HCT116 (cell line): Measurements from ENCODE around the gene LSAMP. TPM values are rescaled to one million over a fixed set of nuclear protein-coding genes. Genes with fewer than 3 reads are reported as not detected.

Experiments used
- ATAC-seq: fragments of 200-7000 bp; cut with Tn5 transposase; 2 replicates; pipeline ENCODE4 v1.9.1; 2020; ENCODE audit warnings: mild to moderate bottlenecking, moderate library complexity
- BruUV-seq: library from RNA; stranded (reverse); fragments of 400-500 nt; replicated peaks from 2 replicates; lab custom pipeline; 2021; lab: Mats Ljungman, UMichigan
- CTCF ChIA-PET: fragments of 300-600 bp; sonication (Branson Sonifier 250); formaldehyde crosslinking; loops from one replicate; lab custom pipeline; 2021; ENCODE audit warnings: antibody characterized with exemption; lab: Charles Lee
- POLR2A ChIA-PET: fragments of 300-600, 350-600 bp; sonication (Branson Sonifier 250); formaldehyde crosslinking; loops from one replicate; lab custom pipeline; 2021; ENCODE audit warnings: antibody characterized with exemption; lab: Charles Lee
- RAD21 ChIA-PET, 2 experiments: fragments of 300-600 bp; sonication (Branson Sonifier 250); formaldehyde crosslinking; loops; one replicate each; lab custom pipeline; 2023; ENCODE audit warnings: low total read pairs in 2 of 2; ENCODE audit not compliant: uncharacterized antibody in 2 of 2, unreplicated experiment in 2 of 2, low non-redundant PET in 1 of 2; lab: Charles Lee
- DNase-seq: peaks from one replicate; pipeline ENCODE4 v3.0.0-alpha.2; 2010; ENCODE audit warnings: low read depth, low spot score
- H2AFZ ChIP-seq: fragments of 200-600 bp; shearing (Covaris generic), sonication (generic); 2 replicates; pipeline ENCODE4 v1.6.1; 2017; ENCODE audit warnings: low read depth, mixed run types, mixed read lengths, antibody characterized with exemption, low read length; ENCODE audit not compliant: poor library complexity, severe bottlenecking
- H3K27ac ChIP-seq: 2 replicates; pipeline ENCODE4 v1.5.1; 2012; ENCODE audit warnings: low read depth, low read length
- H3K27me3 ChIP-seq: fragments of 200-600 bp; sonication (generic); 2 replicates; pipeline ENCODE4 v1.6.1; 2016; ENCODE audit warnings: mixed run types, low read length, mixed read lengths; ENCODE audit not compliant: insufficient read depth
- H3K36me3 ChIP-seq, 2 experiments: fragments of 200-500 bp in 1 of 2; fragments of 200-600 bp in 1 of 2; sonication (Bioruptor generic) in 1 of 2; sonication (generic) in 1 of 2; 2 replicates each; pipeline versions ENCODE4 v1.5.1 to v1.6.1; 2014 to 2016; ENCODE audit warnings: low read length in 2 of 2, inconsistent platforms in 1 of 2, mixed read lengths in 1 of 2, mixed run types in 1 of 2; ENCODE audit not compliant: insufficient read depth in 2 of 2, control insufficient read depth in 1 of 2
- H3K4me1 ChIP-seq, 2 experiments: fragments of 200-600 bp in 1 of 2; sonication (generic) in 1 of 2; 2 replicates each; pipeline versions ENCODE4 v1.5.1 to v1.6.1; 2012 to 2017; ENCODE audit warnings: low read length in 2 of 2, inconsistent platforms in 1 of 2, mild to moderate bottlenecking in 1 of 2, mixed read lengths in 1 of 2, mixed run types in 1 of 2, moderate library complexity in 1 of 2; ENCODE audit not compliant: insufficient read depth in 2 of 2, control insufficient read depth in 1 of 2
- H3K4me2 ChIP-seq: fragments of 200-600 bp; sonication (generic); 2 replicates; pipeline ENCODE4 v1.6.1; 2017; ENCODE audit warnings: mixed run types, low read length, mixed read lengths
- H3K4me3 ChIP-seq, 2 experiments: fragments of 200-600 bp in 1 of 2; sonication (generic) in 1 of 2; replicated peaks in 1 of 2; 2 replicates each; pipeline ENCODE4 v1.5.1; 2011 to 2016; ENCODE audit warnings: low read length in 2 of 2, control low read depth in 1 of 2, low read depth in 1 of 2, mild to moderate bottlenecking in 1 of 2, mixed read lengths in 1 of 2, mixed run types in 1 of 2
- H3K79me2 ChIP-seq: fragments of 200-600 bp; sonication (generic); 2 replicates; pipeline ENCODE4 v1.6.1; 2017; ENCODE audit warnings: mild to moderate bottlenecking, mixed run types, low read length, moderate library complexity, mixed read lengths; ENCODE audit not compliant: insufficient read depth
- H3K9ac ChIP-seq: fragments of 200-600 bp; sonication (generic); 2 replicates; pipeline ENCODE4 v1.6.1; 2016; ENCODE audit warnings: low read length, mixed read lengths
- H3K9me2 ChIP-seq: fragments of 200-600 bp; sonication (generic), shearing (Covaris generic); 2 replicates; pipeline ENCODE4 v1.6.1; 2017; ENCODE audit warnings: mixed run types, mild to moderate bottlenecking, moderate library complexity; ENCODE audit not compliant: insufficient read depth
- H3K9me3 ChIP-seq, 2 experiments: fragments of 200-500 bp in 1 of 2; fragments of 200-600 bp in 1 of 2; sonication (Bioruptor generic) in 1 of 2; sonication (generic) in 1 of 2; 2 replicates each; pipeline ENCODE4 v1.6.1; 2014 to 2017; ENCODE audit warnings: low read length in 2 of 2, mixed read lengths in 2 of 2, inconsistent platforms in 1 of 2, low read depth in 1 of 2, mild to moderate bottlenecking in 1 of 2, mixed run types in 1 of 2, moderate library complexity in 1 of 2; ENCODE audit not compliant: control insufficient read depth in 1 of 2, insufficient read depth in 1 of 2
- H4K20me1 ChIP-seq: fragments of 200-600 bp; sonication (generic), shearing (Covaris generic); 2 replicates; pipeline ENCODE4 v1.6.1; 2017; ENCODE audit warnings: mixed run types, mild to moderate bottlenecking, moderate library complexity; ENCODE audit not compliant: insufficient read depth
- JUND ChIP-seq: IDR thresholded peaks from 2 replicates; pipeline ENCODE4 v1.6.1; 2012
- POLR2A ChIP-seq: IDR thresholded peaks from 2 replicates; pipeline ENCODE4 v1.7.0; 2011; ENCODE audit warnings: borderline replicate concordance; ENCODE audit not compliant: insufficient read depth, insufficient read length; ENCODE audit errors: extremely low read depth
- ZFX ChIP-seq: fragments of 450-650 bp; IDR thresholded peaks from 2 replicates; pipeline ENCODE4 v1.6.1; 2017
- ZNF274 ChIP-seq: fragments of 200-500 bp; sonication (Bioruptor generic); IDR thresholded peaks from 2 replicates; pipeline ENCODE4 v1.6.1; 2014; ENCODE audit warnings: mild to moderate bottlenecking, low read depth, low read length, inconsistent platforms
- intact Hi-C: fragments of 100-400 bp; cut with micrococcal nuclease; formaldehyde crosslinking; loops from 2 replicates; pipeline ENCODE4 v1.10.0; 2022
- total RNA-seq: library from RNA; stranded (reverse); gene quantifications from one replicate; pipeline ENCODE4 v1.2.1, GENCODE V29; 2021; ENCODE audit not compliant: unreplicated experiment
- TF ChIP-seq, protein P1 (sequence below): IDR thresholded peaks from 2 replicates; pipeline ENCODE4 v1.6.1; 2011; ENCODE audit warnings: mild to moderate bottlenecking, low read length, moderate library complexity; ENCODE audit not compliant: insufficient replicate concordance; ENCODE audit errors: extremely low read depth
- TF ChIP-seq, protein P2 (sequence below): IDR thresholded peaks from 2 replicates; pipeline ENCODE4 v1.6.1; 2012; ENCODE audit warnings: low read depth
- TF ChIP-seq, protein P3 (sequence below), 3 experiments: fragments of 200-600 bp in 1 of 3; sonication (generic) in 1 of 3; IDR thresholded peaks in 2 of 3; conservative IDR thresholded peaks in 1 of 3; 2 replicates each; pipeline ENCODE4 v1.5.1; 2012 to 2017; ENCODE audit warnings: low read depth in 2 of 3, low read length in 2 of 3, antibody characterized with exemption in 1 of 3, borderline replicate concordance in 1 of 3, control low read depth in 1 of 3, mild to moderate bottlenecking in 1 of 3, mixed read lengths in 1 of 3, mixed run types in 1 of 3, moderate library complexity in 1 of 3; ENCODE audit not compliant: insufficient read depth in 1 of 3

LSAMP gene
- total RNA-seq, 1 experiment from 2014 or later: 0.25 TPM

DNA sequence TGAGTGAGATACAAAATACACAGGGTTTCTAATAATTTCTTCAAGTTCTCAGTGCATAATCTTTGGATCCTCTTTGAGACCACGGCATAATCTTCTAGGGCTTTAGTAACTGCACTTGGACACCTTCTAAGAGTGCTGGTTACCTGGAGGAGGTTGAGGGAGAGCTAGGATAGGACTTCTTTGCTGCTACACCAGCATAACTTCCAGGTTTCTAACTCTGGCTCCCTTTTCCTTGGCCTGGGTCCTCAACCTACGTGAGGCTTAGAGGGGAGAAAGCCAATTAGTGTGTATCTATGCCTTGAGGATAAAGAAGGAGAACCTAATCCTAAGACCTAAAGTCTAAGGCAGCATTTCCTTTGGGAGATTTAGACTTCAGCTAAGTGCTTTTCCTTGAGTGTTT lies 184.8 kb downstream of the LSAMP start:
- H2AFZ ChIP-seq: no peak overlapping the region
- no peak overlapping the region for H3K27ac ChIP-seq
- no peak overlapping the region for H3K4me2 ChIP-seq
- no TSS peak for BruUV-seq
- H3K36me3 ChIP-seq: no peaks in the 10 kb centered on the region
- H3K4me3 ChIP-seq: no peak overlapping the region
- no peaks in the 10 kb centered on the region for H4K20me1 ChIP-seq
- H3K79me2 ChIP-seq: no peaks in the 10 kb centered on the region
- POLR2A ChIA-PET: no interaction called here
- intact Hi-C loops: no loop called here
- H3K9me3 ChIP-seq: no peaks in the 10 kb centered on the region
- DNase-seq (no peak), ATAC-seq (no peak)
- no peak overlapping the region for H3K9ac ChIP-seq
- RAD21 ChIA-PET: no interaction called here
- H3K4me1 ChIP-seq: no peaks in the 10 kb centered on the region
- CTCF ChIA-PET: no interaction called here
- no peaks in the 10 kb centered on the region for H3K9me2 ChIP-seq
- TF ChIP-seq, protein P1, sequence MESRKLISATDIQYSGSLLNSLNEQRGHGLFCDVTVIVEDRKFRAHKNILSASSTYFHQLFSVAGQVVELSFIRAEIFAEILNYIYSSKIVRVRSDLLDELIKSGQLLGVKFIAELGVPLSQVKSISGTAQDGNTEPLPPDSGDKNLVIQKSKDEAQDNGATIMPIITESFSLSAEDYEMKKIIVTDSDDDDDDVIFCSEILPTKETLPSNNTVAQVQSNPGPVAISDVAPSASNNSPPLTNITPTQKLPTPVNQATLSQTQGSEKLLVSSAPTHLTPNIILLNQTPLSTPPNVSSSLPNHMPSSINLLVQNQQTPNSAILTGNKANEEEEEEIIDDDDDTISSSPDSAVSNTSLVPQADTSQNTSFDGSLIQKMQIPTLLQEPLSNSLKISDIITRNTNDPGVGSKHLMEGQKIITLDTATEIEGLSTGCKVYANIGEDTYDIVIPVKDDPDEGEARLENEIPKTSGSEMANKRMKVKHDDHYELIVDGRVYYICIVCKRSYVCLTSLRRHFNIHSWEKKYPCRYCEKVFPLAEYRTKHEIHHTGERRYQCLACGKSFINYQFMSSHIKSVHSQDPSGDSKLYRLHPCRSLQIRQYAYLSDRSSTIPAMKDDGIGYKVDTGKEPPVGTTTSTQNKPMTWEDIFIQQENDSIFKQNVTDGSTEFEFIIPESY: no peak
- TF ChIP-seq JUND (no peak), ZNF274 (no peak), ZFX (no peak), POLR2A (no peak)
- TF ChIP-seq, protein P2, sequence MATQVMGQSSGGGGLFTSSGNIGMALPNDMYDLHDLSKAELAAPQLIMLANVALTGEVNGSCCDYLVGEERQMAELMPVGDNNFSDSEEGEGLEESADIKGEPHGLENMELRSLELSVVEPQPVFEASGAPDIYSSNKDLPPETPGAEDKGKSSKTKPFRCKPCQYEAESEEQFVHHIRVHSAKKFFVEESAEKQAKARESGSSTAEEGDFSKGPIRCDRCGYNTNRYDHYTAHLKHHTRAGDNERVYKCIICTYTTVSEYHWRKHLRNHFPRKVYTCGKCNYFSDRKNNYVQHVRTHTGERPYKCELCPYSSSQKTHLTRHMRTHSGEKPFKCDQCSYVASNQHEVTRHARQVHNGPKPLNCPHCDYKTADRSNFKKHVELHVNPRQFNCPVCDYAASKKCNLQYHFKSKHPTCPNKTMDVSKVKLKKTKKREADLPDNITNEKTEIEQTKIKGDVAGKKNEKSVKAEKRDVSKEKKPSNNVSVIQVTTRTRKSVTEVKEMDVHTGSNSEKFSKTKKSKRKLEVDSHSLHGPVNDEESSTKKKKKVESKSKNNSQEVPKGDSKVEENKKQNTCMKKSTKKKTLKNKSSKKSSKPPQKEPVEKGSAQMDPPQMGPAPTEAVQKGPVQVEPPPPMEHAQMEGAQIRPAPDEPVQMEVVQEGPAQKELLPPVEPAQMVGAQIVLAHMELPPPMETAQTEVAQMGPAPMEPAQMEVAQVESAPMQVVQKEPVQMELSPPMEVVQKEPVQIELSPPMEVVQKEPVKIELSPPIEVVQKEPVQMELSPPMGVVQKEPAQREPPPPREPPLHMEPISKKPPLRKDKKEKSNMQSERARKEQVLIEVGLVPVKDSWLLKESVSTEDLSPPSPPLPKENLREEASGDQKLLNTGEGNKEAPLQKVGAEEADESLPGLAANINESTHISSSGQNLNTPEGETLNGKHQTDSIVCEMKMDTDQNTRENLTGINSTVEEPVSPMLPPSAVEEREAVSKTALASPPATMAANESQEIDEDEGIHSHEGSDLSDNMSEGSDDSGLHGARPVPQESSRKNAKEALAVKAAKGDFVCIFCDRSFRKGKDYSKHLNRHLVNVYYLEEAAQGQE: no peak
- TF ChIP-seq, protein P3, sequence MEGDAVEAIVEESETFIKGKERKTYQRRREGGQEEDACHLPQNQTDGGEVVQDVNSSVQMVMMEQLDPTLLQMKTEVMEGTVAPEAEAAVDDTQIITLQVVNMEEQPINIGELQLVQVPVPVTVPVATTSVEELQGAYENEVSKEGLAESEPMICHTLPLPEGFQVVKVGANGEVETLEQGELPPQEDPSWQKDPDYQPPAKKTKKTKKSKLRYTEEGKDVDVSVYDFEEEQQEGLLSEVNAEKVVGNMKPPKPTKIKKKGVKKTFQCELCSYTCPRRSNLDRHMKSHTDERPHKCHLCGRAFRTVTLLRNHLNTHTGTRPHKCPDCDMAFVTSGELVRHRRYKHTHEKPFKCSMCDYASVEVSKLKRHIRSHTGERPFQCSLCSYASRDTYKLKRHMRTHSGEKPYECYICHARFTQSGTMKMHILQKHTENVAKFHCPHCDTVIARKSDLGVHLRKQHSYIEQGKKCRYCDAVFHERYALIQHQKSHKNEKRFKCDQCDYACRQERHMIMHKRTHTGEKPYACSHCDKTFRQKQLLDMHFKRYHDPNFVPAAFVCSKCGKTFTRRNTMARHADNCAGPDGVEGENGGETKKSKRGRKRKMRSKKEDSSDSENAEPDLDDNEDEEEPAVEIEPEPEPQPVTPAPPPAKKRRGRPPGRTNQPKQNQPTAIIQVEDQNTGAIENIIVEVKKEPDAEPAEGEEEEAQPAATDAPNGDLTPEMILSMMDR (IDR thresholded peaks at IDR 0.05 in 2 of 3, conservative IDR thresholded peaks at IDR 0.05 in 1 of 3; ENCODE audit: borderline replicate concordance in 1 of 3, insufficient read depth in 1 of 3, low read depth in 2 of 3, low read length in 2 of 3): no peak
- peaks cover 50% of the 10 kb centered on the region; the same call in 1 of the 2 replicates for H3K27me3 ChIP-seq
